Neural cell (in vitro differentiated cells): ENCODE results near the gene DSCAML1. TPM values are rescaled to one million over a fixed set of nuclear protein-coding genes. Genes with fewer than 3 reads are reported as not detected.

Experiments used
- H2AFZ ChIP-seq: fragments of 200-600, 300-800 bp; sonication (generic), shearing (Covaris generic); 2 replicates; pipeline ENCODE4 v1.6.0; 2014; ENCODE audit warnings: low read depth, mild to moderate bottlenecking, antibody characterized with exemption, low read length, moderate library complexity
- H3F3A ChIP-seq: fragments of 200-600 bp; shearing (Covaris generic); 2 replicates; pipeline ENCODE4 v1.6.1; 2016; ENCODE audit warnings: mild to moderate bottlenecking, moderate library complexity, mixed read lengths, antibody characterized with exemption, low read length; ENCODE audit not compliant: insufficient read depth, poor library complexity, severe bottlenecking
- H3K27ac ChIP-seq: fragments of 200-600, 300-800 bp; sonication (generic), shearing (Covaris generic); 2 replicates; pipeline ENCODE4 v1.5.1; 2014; ENCODE audit warnings: mild to moderate bottlenecking, low read length, moderate library complexity
- H3K27me3 ChIP-seq: fragments of 300-800, 200-600 bp; sonication (generic), shearing (Covaris generic); 2 replicates; pipeline ENCODE4 v1.6.0; 2014; ENCODE audit warnings: mild to moderate bottlenecking, low read depth, low read length, moderate library complexity; ENCODE audit not compliant: insufficient read depth
- H3K36me3 ChIP-seq: fragments of 300-800, 200-600 bp; sonication (generic), shearing (Covaris generic); 2 replicates; pipeline ENCODE4 v1.5.1; 2014; ENCODE audit warnings: mild to moderate bottlenecking, antibody characterized with exemption, low read length, moderate library complexity; ENCODE audit not compliant: insufficient read depth
- H3K4me2 ChIP-seq: fragments of 300-800, 200-600 bp; sonication (generic), shearing (Covaris generic); 2 replicates; pipeline ENCODE4 v1.6.0; 2014; ENCODE audit warnings: mild to moderate bottlenecking, low read length
- H3K4me3 ChIP-seq: fragments of 300-800, 200-600 bp; sonication (generic), shearing (Covaris generic); 2 replicates; pipeline ENCODE4 v1.5.1; 2014; ENCODE audit warnings: mild to moderate bottlenecking, low read length, moderate library complexity
- H3K79me2 ChIP-seq: fragments of 200-600 bp; shearing (Covaris generic); replicated peaks from 2 replicates; pipeline ENCODE4 v1.6.0; 2014; ENCODE audit warnings: mild to moderate bottlenecking, low read length, moderate library complexity; ENCODE audit not compliant: insufficient read depth
- H3K9ac ChIP-seq: fragments of 300-800, 200-600 bp; sonication (generic), shearing (Covaris generic); 2 replicates; pipeline ENCODE4 v1.6.1; 2016; ENCODE audit warnings: mild to moderate bottlenecking, low read length, mixed read lengths
- H3K9me2 ChIP-seq: fragments of 200-600 bp; shearing (Covaris generic); 2 replicates; pipeline ENCODE4 v1.6.1; 2016; ENCODE audit warnings: mild to moderate bottlenecking, low read length, mixed read lengths; ENCODE audit not compliant: insufficient read depth
- H3K9me3 ChIP-seq: fragments of 200-600, 300-800 bp; sonication (generic), shearing (Covaris generic); 2 replicates; pipeline ENCODE4 v1.6.1; 2016; ENCODE audit warnings: mild to moderate bottlenecking, mixed run types, low read length, moderate library complexity, mixed read lengths
- H4K20me1 ChIP-seq: fragments of 200-600 bp; shearing (Covaris generic); 2 replicates; pipeline ENCODE4 v1.6.1; 2016; ENCODE audit warnings: mild to moderate bottlenecking, mixed run types; ENCODE audit not compliant: insufficient read depth
- CTCF ChIP-seq: fragments of 450-650 bp; IDR thresholded peaks from 2 replicates; pipeline ENCODE4 v1.5.1; 2014; ENCODE audit warnings: antibody characterized with exemption, mild to moderate bottlenecking, moderate library complexity; ENCODE audit not compliant: poor library complexity, severe bottlenecking
- EP300 ChIP-seq: fragments of 450-650 bp; conservative IDR thresholded peaks from 2 replicates; pipeline ENCODE4 v1.6.1; 2014; ENCODE audit warnings: antibody characterized with exemption, mild to moderate bottlenecking, moderate library complexity; ENCODE audit not compliant: poor library complexity, severe bottlenecking
- EZH2 ChIP-seq: fragments of 200-600, 300-800 bp; shearing (Covaris generic), sonication (generic); IDR thresholded peaks from 2 replicates; pipeline ENCODE4 v1.6.1; 2014; ENCODE audit warnings: antibody characterized with exemption, low read length, borderline replicate concordance, mild to moderate bottlenecking; ENCODE audit not compliant: insufficient read depth, poor library complexity, severe bottlenecking
- MXI1 ChIP-seq: fragments of 450-650 bp; conservative IDR thresholded peaks from 2 replicates; pipeline ENCODE4 v1.6.1; 2014; ENCODE audit warnings: antibody characterized with exemption, mild to moderate bottlenecking; ENCODE audit not compliant: poor library complexity, severe bottlenecking
- POLR2AphosphoS5 ChIP-seq: IDR thresholded peaks from 2 replicates; pipeline ENCODE4 v1.6.1; 2012
- RAD21 ChIP-seq: fragments of 450-650 bp; conservative IDR thresholded peaks from 2 replicates; pipeline ENCODE4 v1.6.1; 2014; ENCODE audit warnings: antibody characterized with exemption, mild to moderate bottlenecking, moderate library complexity
- REST ChIP-seq: IDR thresholded peaks from 2 replicates; pipeline ENCODE4 v1.6.1; 2012; ENCODE audit warnings: borderline replicate concordance
- SMC3 ChIP-seq: fragments of 450-650 bp; conservative IDR thresholded peaks from 2 replicates; pipeline ENCODE4 v1.6.1; 2014; ENCODE audit warnings: antibody characterized with exemption, mild to moderate bottlenecking, moderate library complexity; ENCODE audit not compliant: poor library complexity
- TAF1 ChIP-seq: IDR thresholded peaks from 2 replicates; pipeline ENCODE4 v1.6.1; 2012; ENCODE audit warnings: low read depth
- polyA plus RNA-seq: library from polyadenylated mRNA; depleted of rRNA; stranded (reverse); fragments of >200 nt; gene quantifications from 2 replicates; pipeline ENCODE4 v1.2.3, GENCODE V29; 2014

The DSCAML1 gene
- polyA plus RNA-seq, 1 donor from 2014 or later, result 1.3 TPM

GRCh38 chr11:117626576-117626975 is 170.4 kb downstream of the DSCAML1 start:
- Histone ChIP-seq H3K9me2 (no peaks in the 10 kb centered on the region), H4K20me1 (no peaks in the 10 kb centered on the region), H2AFZ (no peak overlapping the region), H3K9me3 (no peaks in the 10 kb centered on the region), H3K27ac (no peak overlapping the region), H3K9ac (no peak overlapping the region), H3K4me3 (no peak overlapping the region), H3K27me3 (no peaks in the 10 kb centered on the region), H3K36me3 (no peaks in the 10 kb centered on the region), H3F3A (no peaks in the 10 kb centered on the region), H3K4me2 (no peak overlapping the region), H3K79me2 (no peaks in the 10 kb centered on the region)
- TF ChIP-seq MXI1 (no peak), RAD21 (no peak), SMC3 (no peak), EP300 (no peak), CTCF (no peak), POLR2AphosphoS5 (no peak), REST (no peak), TAF1 (no peak), EZH2 (no peak)

- H3F3A ChIP-seq, result no peaks in the 10 kb centered on the region
- H3K27ac ChIP-seq, result peak overlapping the region; percentile 33
These were observed 171.8 kb downstream of the DSCAML1 start for GRCh38 chr11:117625237-117625636.

More at GRCh38 chr11:117625237-117625636, 171.8 kb downstream of the DSCAML1 start:
- no peaks in the 10 kb centered on the region for H3K27me3 ChIP-seq
- no peaks in the 10 kb centered on the region for H3K79me2 ChIP-seq
- H3K9me2 ChIP-seq, result no peaks in the 10 kb centered on the region
- peak overlapping the region; percentile 15 for H3K4me3 ChIP-seq
- no peak overlapping the region for H2AFZ ChIP-seq
- no peaks in the 10 kb centered on the region for H3K9me3 ChIP-seq
- peak overlapping the region; percentile 31 for H3K9ac ChIP-seq
- no peaks in the 10 kb centered on the region for H4K20me1 ChIP-seq
- no peaks in the 10 kb centered on the region for H3K36me3 ChIP-seq
- TF ChIP-seq POLR2AphosphoS5, result peak; percentile 48
- TF ChIP-seq REST, result no peak
- TF ChIP-seq RAD21, result no peak
- no peak for TF ChIP-seq TAF1
- H3K4me2 ChIP-seq, result no peak overlapping the region
